Uterus (tissue), 2 donors: ENCODE measurements around the gene SAYSD1.

Source experiments
- CTCF ChIP-seq, 4 experiments: fragments of 200-600 bp in 2 of 4; fragments of 450-650 bp in 2 of 4; sonication (generic) in 2 of 4; IDR thresholded peaks; one replicate each; pipeline ENCODE4 v1.5.1; 2016 to 2019; ENCODE audit warnings: antibody characterized with exemption in 4 of 4, mild to moderate bottlenecking in 2 of 4, moderate library complexity in 1 of 4
- POLR2A ChIP-seq, 2 donors: fragments of 450-650 bp; IDR thresholded peaks; one replicate each; pipeline ENCODE4 v1.6.1; 2016; ENCODE audit warnings: antibody characterized with exemption in 2 of 2, mild to moderate bottlenecking in 1 of 2, moderate library complexity in 1 of 2

GRCh38 chr6:39157511-39157910 lies 42.5 kb upstream of the SAYSD1 start:
- TF ChIP-seq CTCF (IDR thresholded peaks at IDR 0.05): no peak
- no peak for TF ChIP-seq POLR2A (IDR thresholded peaks at IDR 0.05)
